GM12892 (cell line): Measurements from ENCODE around the gene PCDHA10. TPM values are rescaled to one million over a fixed set of nuclear protein-coding genes. Genes with fewer than 3 reads are reported as not detected.
"Not testable (repeated sequence)": the region's sequence is repeated elsewhere in the genome, so short reads cannot be mapped to it uniquely, and the experiment has no call there.

Source experiments
- DNase-seq: peaks from one replicate; pipeline ENCODE4 v3.0.0; 2011; ENCODE audit not compliant: insufficient read length
- FAIRE-seq: peaks from 2 replicates; lab custom pipeline; 2011; peaks lifted over from hg19 to GRCh38; lab: Jason Lieb, UNC
- POLR2A ChIP-seq: IDR thresholded peaks from 2 replicates; pipeline ENCODE4 v1.6.1; 2011; ENCODE audit warnings: low read depth, low read length, control low read depth
- POLR2AphosphoS5 ChIP-seq: IDR thresholded peaks from 2 replicates; pipeline ENCODE4 v1.6.1; 2011; ENCODE audit warnings: low read depth, low read length, control low read depth
- TAF1 ChIP-seq: IDR thresholded peaks from 2 replicates; pipeline ENCODE4 v1.6.1; 2011; ENCODE audit warnings: low read depth, mild to moderate bottlenecking, control low read depth, low read length, borderline replicate concordance
- polyA plus RNA-seq: library from polyadenylated mRNA; unstranded; fragments of >200 nt; gene quantifications from one replicate; pipeline ENCODE4 v1.2.1, GENCODE V29; 2012; ENCODE audit warnings: missing spikeins, inconsistent platforms; ENCODE audit not compliant: missing spikeins

PCDHA10 gene, protein sequence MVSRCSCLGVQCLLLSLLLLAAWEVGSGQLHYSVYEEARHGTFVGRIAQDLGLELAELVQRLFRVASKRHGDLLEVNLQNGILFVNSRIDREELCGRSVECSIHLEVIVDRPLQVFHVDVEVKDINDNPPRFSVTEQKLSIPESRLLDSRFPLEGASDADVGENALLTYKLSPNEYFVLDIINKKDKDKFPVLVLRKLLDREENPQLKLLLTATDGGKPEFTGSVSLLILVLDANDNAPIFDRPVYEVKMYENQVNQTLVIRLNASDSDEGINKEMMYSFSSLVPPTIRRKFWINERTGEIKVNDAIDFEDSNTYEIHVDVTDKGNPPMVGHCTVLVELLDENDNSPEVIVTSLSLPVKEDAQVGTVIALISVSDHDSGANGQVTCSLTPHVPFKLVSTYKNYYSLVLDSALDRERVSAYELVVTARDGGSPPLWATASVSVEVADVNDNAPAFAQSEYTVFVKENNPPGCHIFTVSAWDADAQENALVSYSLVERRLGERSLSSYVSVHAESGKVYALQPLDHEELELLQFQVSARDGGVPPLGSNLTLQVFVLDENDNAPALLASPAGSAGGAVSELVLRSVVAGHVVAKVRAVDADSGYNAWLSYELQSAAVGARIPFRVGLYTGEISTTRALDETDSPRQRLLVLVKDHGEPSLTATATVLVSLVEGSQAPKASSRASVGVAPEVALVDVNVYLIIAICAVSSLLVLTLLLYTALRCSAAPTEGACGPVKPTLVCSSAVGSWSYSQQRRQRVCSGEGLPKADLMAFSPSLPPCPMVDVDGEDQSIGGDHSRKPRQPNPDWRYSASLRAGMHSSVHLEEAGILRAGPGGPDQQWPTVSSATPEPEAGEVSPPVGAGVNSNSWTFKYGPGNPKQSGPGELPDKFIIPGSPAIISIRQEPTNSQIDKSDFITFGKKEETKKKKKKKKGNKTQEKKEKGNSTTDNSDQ
- polyA plus RNA-seq, result 0.11 TPM

DNA sequence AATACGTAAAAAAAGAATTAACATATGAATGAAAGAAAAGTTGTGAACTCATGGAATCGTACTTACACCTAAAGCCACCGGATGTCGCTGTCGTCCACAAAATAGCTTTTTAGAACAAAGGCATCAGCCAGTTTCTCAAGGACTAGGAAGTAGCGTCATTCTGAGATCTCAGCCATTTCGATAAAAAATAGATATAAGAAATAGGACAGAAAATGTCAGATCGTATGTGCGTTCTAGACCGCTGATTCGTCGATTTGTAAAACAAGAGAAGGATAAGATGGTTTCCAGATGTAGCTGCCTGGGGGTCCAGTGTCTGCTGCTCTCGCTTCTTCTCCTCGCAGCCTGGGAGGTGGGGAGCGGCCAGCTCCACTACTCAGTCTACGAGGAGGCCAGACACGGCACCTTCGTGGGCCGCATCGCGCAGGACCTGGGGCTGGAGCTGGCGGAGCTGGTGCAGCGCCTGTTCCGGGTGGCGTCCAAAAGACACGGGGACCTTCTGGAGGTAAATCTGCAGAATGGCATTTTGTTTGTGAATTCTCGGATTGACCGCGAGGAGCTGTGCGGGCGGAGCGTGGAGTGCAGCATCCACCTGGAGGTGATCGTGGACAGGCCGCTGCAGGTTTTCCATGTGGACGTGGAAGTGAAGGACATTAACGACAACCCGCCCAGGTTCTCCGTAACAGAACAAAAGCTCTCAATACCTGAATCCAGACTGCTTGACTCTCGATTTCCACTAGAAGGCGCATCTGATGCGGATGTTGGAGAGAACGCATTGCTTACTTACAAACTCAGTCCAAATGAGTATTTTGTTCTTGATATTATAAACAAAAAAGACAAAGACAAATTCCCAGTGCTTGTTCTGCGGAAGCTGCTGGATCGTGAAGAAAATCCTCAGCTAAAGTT is at the start of gene PCDHA10:
TSS of gene PCDHA10 (plus strand) at position 126 of the 903 bp plus-strand sequence. CDS start at position 278, 152 bp downstream.
- no peak for FAIRE-seq
- no peak for DNase-seq
- TF ChIP-seq POLR2AphosphoS5 (no peak), TAF1 (no peak), POLR2A (no peak)

DNA sequence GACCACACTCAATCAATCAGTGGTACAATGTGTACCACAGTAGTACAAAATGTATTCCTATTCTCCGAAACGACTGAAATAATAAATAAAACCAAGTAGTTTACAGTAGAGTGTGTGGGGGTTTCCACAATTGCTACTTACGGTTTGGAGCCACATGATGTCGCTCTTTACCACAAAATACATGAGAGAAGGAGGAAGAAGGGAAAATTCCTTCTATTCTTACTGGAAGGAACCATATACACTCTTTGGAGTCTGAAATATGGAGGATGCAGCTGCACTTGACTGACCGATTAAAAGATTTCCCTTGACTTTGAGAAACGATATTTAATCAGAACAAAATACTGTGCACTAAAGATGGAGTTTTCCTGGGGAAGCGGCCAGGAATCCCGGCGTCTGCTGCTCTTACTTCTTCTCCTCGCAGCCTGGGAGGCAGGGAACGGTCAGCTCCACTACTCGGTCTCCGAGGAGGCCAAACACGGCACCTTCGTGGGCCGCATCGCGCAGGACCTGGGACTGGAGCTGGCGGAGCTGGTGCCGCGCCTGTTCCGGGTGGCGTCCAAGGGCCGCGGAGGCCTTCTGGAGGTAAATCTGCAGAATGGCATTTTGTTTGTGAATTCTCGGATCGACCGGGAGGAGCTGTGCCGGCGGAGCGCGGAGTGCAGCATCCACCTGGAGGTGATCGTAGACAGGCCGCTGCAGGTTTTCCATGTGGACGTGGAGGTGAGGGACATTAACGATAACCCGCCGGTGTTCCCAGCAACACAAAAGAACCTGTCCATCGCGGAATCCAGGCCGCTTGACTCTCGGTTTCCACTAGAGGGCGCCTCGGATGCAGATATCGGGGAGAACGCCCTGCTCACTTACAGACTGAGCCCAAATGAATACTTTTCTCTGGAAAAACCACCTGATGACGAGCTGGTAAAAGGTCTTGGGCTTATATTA is 48.6 kb upstream of the PCDHA10 start, which contains the start of gene PCDHA4:
TSS of gene PCDHA4 (plus strand) at position 235 of the 942 bp plus-strand sequence.
- FAIRE-seq (no peak), DNase-seq (no peak)
- TF ChIP-seq TAF1 (no peak), POLR2AphosphoS5 (no peak), POLR2A (no peak)

DNA sequence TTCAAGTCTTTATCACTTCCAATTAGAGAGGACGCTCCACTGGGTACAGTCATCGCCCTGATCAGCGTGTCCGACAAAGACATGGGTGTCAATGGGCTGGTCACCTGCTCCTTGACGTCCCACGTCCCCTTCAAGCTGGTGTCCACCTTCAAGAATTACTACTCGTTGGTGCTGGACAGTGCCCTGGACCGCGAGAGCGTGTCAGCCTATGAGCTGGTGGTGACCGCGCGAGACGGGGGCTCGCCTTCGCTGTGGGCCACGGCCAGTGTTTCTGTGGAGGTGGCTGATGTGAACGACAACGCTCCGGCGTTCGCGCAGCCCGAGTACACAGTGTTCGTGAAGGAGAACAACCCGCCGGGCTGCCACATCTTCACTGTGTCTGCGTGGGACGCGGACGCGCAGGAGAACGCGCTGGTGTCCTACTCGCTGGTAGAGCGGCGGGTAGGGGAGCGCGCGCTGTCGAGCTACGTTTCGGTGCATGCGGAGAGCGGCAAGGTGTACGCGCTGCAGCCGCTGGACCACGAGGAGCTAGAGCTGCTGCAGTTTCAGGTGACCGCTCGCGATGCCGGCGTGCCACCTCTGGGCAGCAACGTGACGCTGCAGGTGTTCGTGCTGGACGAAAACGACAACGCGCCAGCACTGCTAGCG is 47.3 kb upstream of the PCDHA10 start:
- not testable (repeated sequence) for DNase-seq, FAIRE-seq

DNA sequence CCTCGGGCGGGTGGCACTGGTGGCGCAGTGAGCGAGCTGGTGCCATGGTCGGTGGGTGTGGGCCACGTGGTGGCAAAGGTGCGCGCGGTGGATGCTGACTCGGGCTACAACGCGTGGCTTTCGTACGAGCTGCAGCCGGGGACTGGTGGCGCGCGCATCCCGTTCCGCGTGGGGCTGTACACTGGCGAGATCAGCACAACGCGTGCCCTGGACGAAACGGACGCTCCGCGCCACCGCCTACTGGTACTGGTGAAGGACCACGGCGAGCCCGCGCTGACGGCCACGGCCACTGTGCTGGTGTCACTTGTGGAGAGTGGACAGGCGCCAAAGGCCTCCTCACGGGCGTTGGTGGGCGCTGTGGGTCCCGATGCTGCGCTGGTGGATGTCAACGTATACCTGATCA is 46.8 kb upstream of the PCDHA10 start:
- FAIRE-seq (no peak), DNase-seq (no peak)
- TF ChIP-seq TAF1 (no peak), POLR2AphosphoS5 (no peak), POLR2A (no peak)

DNA sequence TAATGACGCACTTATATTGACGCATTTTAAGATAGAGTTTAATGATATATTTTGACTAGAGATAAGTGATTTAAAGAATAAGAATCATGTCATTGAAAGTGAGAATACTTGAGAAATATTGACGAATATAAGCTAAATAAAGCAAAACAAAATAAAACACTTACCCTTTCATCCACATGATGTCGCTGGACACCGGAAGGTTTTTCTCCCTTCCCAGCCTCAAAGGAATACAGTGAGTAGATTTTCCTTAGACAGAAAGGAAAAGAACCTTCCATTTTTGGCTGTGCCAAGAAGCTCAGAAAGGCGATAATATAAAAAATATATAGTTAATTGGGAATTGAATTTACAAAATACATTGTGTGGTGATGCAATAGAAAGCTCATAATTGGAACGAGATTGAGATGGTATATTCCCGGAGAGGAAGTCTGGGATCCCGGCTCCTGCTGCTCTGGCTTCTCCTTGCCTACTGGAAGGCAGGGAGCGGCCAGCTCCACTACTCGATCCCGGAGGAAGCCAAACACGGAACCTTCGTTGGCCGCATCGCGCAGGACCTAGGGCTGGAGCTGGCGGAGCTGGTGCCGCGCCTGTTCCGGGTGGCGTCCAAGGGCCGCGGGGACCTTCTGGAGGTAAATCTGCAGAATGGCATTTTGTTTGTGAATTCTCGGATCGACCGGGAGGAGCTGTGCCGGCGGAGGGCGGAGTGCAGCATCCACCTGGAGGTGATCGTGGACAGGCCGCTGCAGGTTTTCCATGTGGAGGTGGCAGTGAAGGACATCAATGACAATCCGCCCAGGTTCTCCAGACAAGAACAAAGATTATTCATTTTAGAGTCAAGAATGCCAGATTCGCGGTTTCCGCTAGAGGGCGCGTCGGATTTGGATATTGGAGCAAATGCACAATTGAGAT is 34.1 kb upstream of the PCDHA10 start, which contains the start of gene PCDHA5:
TSS of gene PCDHA5 (plus strand) at position 239 of the 906 bp plus-strand sequence.
- no peak for FAIRE-seq
- TF ChIP-seq TAF1 (no peak), POLR2A (no peak), POLR2AphosphoS5 (no peak)
- DNase-seq, result no peak

DNA sequence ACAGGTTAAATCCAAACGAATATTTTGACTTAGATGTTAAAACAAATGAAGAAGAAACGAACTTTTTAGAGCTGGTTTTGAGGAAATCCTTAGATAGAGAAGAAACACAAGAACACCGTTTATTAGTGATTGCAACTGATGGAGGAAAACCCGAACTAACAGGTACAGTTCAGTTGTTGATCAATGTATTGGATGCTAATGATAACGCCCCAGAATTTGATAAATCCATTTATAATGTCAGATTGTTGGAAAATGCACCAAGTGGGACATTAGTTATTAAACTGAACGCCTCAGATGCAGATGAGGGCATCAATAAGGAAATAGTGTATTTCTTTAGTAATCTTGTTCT is 33.4 kb upstream of the PCDHA10 start:
- no peak for FAIRE-seq
- DNase-seq, result no peak
- TF ChIP-seq POLR2A (no peak), TAF1 (no peak), POLR2AphosphoS5 (no peak)

DNA sequence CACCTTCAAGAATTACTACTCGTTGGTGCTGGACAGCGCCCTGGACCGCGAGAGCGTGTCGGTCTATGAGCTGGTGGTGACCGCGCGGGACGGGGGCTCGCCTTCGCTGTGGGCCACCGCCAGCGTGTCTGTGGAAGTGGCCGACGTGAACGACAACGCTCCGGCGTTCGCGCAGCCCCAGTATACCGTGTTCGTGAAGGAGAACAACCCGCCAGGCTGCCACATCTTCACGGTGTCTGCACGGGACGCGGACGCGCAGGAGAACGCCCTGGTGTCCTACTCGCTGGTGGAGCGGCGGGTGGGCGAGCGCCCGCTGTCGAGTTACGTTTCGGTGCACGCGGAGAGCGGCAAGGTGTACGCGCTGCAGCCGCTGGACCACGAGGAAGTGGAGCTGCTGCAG is 32.7 kb upstream of the PCDHA10 start:
- DNase-seq, FAIRE-seq: not testable (repeated sequence)

DNA sequence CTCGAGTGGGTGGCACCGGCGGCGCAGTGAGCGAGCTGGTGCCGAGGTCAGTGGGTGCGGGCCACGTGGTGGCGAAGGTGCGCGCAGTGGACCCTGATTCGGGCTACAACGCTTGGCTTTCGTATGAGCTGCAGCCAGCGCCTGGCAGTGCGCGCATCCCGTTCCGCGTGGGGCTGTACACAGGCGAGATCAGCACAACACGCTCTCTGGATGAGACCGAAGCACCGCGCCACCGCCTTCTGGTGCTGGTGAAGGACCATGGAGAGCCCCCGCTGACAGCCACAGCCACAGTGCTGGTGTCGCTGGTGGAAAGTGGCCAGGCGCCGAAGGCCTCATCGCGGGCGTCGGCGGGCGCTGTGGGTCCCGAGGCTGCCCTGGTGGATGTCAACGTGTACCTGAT is 32.2 kb upstream of the PCDHA10 start:
- DNase-seq, result no peak
- FAIRE-seq, result no peak

DNA sequence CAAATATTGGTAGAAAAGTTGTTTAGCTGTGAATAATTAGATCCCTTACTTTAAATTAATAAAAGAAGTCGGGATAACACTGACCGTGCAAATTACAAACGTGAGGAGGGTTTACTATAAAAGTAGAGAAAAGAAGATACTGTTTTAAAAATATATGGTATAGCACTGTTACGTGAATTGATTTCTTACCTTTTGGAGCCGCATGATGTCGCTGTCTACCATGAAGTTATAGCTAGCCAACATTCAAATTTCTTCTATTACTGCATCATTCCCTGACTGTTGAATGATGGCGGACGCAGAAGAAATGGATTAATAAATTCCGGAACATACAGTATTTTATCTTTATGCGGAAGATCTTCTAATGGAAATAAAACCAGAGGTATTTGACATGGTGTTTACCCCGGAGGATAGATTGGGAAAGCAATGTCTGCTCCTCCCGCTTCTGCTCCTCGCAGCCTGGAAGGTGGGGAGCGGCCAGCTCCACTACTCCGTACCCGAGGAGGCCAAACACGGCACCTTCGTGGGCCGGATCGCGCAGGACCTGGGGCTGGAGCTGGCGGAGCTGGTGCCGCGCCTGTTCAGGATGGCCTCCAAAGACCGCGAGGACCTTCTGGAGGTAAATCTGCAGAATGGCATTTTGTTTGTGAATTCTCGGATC is 27.9 kb upstream of the PCDHA10 start, which contains the start of gene PCDHA6:
TSS of gene PCDHA6 (plus strand) at position 257 of the 658 bp plus-strand sequence. CDS start at position 389, 132 bp downstream.
- FAIRE-seq (no peak), DNase-seq (no peak)
- no peak for TF ChIP-seq TAF1
- no peak for TF ChIP-seq POLR2A
- TF ChIP-seq POLR2AphosphoS5, result no peak

More for the DNA sequence above, 32.2 kb upstream of the PCDHA10 start:
- TF ChIP-seq POLR2A (no peak), POLR2AphosphoS5 (no peak), TAF1 (no peak)
